ENCODE data around the gene PSMC1. TPM values are rescaled to one million over a fixed set of nuclear protein-coding genes. Genes with fewer than 3 reads are reported as not detected.
A peak's percentile ranks its signal among the peaks of the same experiment; 100 is the strongest.
"Not testable (repeated sequence)": the region's sequence is repeated elsewhere in the genome, so short reads cannot be mapped to it uniquely, and the experiment has no call there.

Gene PSMC1
- total RNA-seq: 84.5 to 94.3 TPM (median 84.5 TPM) in 3 replicates

GRCh38 chr14:90256354-90257131, at the start of gene PSMC1:
Gene PSMC1, plus strand, starts transcription at chr14:90256553. Its CDS starts 45 bp downstream, at chr14:90256598.
- Mint-ChIP-seq H3K4me1 (peaks cover 23% of the 10 kb centered on the region), H3K9me3 (peaks cover 6% of the 10 kb centered on the region), H3K4me3 (peak within 1 kb of the TSS; percentile 97), H3K27me3 (ENCODE audit: low read depth) (peaks cover 29% of the 10 kb centered on the region), H3K36me3 (peaks cover 13% of the 10 kb centered on the region), H3K27ac (peak within 1 kb of the TSS; percentile 95)
- TF ChIP-seq CTCF (IDR thresholded peaks at IDR 0.05; ENCODE audit: unreplicated experiment): no peak
- peak; percentile 67 to 84 for DNase-seq (ENCODE audit: low spot score in 2 of 2, unreplicated experiment in 2 of 2)

GRCh38 chr14:90213099-90213748, 43.1 kb upstream of the PSMC1 start:
- Mint-ChIP-seq H3K9me3 (peaks cover 17% of the 10 kb centered on the region), H3K27me3 (ENCODE audit: low read depth) (peaks cover 15% of the 10 kb centered on the region), H3K4me1 (no peaks in the 10 kb centered on the region), H3K36me3 (no peaks in the 10 kb centered on the region), H3K27ac (no peak overlapping the region), H3K4me3 (no peak overlapping the region)
- DNase-seq (ENCODE audit: low spot score in 2 of 2, unreplicated experiment in 2 of 2): no peak
- TF ChIP-seq CTCF (IDR thresholded peaks at IDR 0.05; ENCODE audit: unreplicated experiment): no peak

GRCh38 chr14:90228478-90228877, 27.9 kb upstream of the PSMC1 start:
- no peak for TF ChIP-seq CTCF (IDR thresholded peaks at IDR 0.05; ENCODE audit: unreplicated experiment)

GRCh38 chr14:90229942-90230341, 26.4 kb upstream of the PSMC1 start:
- not testable (repeated sequence) for H3K9me3 Mint-ChIP-seq; H3K4me1 Mint-ChIP-seq; H3K4me3 Mint-ChIP-seq; H3K36me3 Mint-ChIP-seq; H3K27ac Mint-ChIP-seq; DNase-seq (ENCODE audit: low spot score in 2 of 2, unreplicated experiment in 2 of 2)
- H3K27me3 Mint-ChIP-seq (ENCODE audit: low read depth): peaks cover 27% of the 10 kb centered on the region

More at GRCh38 chr14:90228478-90228877, 27.9 kb upstream of the PSMC1 start:
- peaks cover 15% of the 10 kb centered on the region for H3K9me3 Mint-ChIP-seq
- H3K36me3 Mint-ChIP-seq: no peaks in the 10 kb centered on the region
- no peak overlapping the region for H3K27ac Mint-ChIP-seq
- DNase-seq (ENCODE audit: low spot score in 2 of 2, unreplicated experiment in 2 of 2): no peak
- peaks cover 22% of the 10 kb centered on the region for H3K27me3 Mint-ChIP-seq (ENCODE audit: low read depth)
- H3K4me1 Mint-ChIP-seq: no peaks in the 10 kb centered on the region
- H3K4me3 Mint-ChIP-seq: no peak overlapping the region

GRCh38 chr14:90235179-90235976, 21.0 kb upstream of the PSMC1 start:
- Mint-ChIP-seq H3K4me1 (no peaks in the 10 kb centered on the region), H3K36me3 (no peaks in the 10 kb centered on the region), H3K9me3 (peaks cover 31% of the 10 kb centered on the region), H3K4me3 (no peak overlapping the region), H3K27ac (no peak overlapping the region), H3K27me3 (ENCODE audit: low read depth) (peaks cover 18% of the 10 kb centered on the region)
- peak; percentile 56 to 84 for DNase-seq (ENCODE audit: low spot score in 2 of 2, unreplicated experiment in 2 of 2)
- peak; percentile 100 for TF ChIP-seq CTCF (IDR thresholded peaks at IDR 0.05; ENCODE audit: unreplicated experiment)

Data from mesothelial cell of epicardium (in vitro differentiated cells).